SIG-M5 treated with dmso at 0.1 percent for 504 hours (cell line): Measurements from ENCODE around the gene SLMAP.
"Not testable (repeated sequence)": the region's sequence is repeated elsewhere in the genome, so short reads cannot be mapped to it uniquely, and the experiment has no call there.

Source experiments
- DNase-seq: peaks from one replicate; lab custom pipeline; 2025; ENCODE audit not compliant: unreplicated experiment; lab: John Stamatoyannopoulos, UW

The SLMAP gene

DNA sequence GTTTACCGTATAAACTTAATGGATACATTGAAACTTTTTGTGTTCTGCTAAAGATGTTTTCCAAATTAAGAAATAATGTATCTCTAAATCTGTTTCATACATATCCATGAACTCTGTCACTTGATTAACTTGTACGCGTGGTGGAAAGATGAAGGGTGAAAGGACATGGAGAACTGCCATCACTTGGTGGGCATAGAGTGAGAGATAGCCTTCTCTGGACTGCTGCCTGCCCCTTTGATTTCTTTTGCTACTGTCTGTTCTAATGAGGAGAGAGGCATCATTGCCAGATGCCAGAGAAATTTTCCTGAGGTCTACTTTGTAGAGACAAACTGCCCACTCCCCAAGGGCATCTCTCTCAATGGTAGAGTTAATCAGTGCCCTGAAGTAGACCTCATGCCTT, 120.5 kb downstream of the SLMAP start:
- DNase-seq, result no peak

DNA sequence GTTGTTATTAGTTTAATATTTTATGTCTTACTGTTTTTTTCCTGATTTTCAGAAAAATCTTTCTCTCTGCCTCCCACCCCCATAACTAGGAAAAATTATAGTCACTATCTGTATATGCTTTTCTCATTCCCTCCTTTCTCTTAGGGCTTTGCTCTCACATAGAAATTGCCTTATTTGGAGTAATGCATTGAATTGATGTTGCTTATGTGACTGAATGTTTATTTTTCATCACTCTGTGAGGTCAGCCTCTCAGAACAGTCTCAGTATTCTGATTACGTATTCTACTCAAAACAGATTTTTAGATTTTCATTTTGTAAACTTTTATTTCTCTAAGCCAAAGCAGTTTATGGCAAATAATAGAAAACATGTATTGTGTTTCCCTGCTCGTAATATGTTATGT, 121.0 kb downstream of the SLMAP start:
- no peak for DNase-seq

DNA sequence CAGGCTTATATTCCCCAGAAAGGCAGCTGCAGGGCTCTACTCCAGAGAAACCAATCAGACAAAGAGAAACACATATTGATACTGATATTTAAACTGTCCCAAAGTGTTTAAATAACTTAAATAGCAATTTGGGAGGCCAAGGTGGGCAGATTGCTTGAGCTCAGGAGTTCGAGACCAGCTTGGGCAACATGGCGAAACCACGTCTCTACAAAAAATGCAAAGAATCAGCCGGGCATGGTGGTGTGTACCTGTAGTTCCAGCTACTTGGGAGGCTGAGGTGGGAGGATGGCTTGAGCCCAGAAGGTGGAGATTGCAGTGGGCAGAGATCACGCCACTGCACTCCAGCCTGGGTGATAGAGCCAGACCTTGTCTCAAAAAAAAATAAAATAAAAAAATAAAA, 128.3 kb downstream of the SLMAP start:
- DNase-seq, result not testable (repeated sequence)

DNA sequence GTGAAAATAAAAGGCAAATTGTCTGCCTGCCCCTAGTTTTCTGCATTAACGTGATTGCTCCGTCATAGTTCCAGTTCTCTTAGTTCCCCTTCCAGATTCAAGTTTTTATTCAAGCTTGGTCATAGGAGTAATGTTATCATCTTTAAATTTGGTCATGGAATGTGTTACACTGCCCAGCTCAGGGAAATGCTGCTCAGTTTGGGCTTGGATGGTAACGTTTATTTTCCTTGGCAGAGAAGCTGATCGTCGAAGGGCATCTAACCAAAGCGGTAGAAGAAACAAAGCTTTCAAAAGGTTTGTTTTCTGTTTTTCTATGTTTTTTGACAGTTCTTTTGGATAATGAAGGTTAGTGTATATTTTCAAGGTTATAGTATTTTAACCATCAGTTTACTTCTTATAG, 133.7 kb downstream of the SLMAP start:
- no peak for DNase-seq

DNA sequence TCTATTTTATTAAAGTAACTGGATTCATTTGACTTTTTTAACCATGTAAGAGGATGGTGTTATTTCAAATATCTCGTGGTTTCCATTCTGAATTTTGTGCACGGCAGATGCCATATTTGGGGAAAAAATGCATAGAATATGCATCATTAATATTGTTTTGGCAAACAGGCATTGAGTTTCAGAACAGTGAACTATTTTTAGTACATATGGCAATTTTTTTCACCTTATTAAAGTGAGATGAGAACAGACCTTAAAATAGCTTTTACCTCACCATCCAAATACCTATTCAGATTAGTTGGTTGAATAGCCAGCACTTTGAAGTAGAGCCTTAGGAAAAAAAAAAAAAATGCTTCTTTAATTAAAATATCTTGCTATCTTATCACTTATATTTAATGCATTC, 134.8 kb downstream of the SLMAP start:
- no peak for DNase-seq

DNA sequence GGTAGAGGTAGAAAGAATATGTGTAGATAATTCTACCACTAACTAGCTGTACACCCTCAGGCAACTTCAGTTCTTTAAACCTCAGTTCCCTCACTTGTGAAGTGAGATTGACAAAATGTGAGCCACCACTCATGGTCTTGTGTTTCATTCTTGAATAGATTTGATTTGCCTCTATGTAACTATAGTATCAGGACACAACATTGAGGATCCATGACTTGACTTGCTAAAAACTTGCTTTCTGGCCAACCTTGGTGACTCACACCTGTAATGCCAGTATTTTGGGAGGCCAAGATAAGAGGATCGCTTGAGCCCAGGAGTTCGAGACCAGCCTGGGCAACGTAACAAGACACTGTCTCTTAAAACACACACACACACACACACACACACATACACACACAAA, 136.3 kb downstream of the SLMAP start:
- no peak for DNase-seq

DNA sequence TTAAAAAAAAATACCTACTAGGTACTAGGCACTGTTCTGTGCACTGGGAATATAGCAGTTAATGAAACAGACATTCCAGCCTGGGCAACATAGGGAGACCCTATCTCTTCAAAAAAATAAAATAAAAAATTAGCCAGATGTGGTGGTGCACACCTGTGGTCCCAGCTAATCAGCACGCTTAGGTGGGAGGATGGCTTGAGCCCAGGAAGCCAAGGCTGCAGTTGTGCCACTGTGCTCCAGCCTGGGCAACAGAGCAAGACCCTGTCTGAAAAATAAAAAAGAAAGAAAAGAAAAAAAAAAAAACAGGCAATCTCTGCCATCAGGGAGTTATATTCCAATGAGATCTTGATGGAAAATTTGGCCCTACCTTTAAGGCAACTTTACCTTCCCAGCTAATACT, 137.0 kb downstream of the SLMAP start:
- DNase-seq, result no peak

DNA sequence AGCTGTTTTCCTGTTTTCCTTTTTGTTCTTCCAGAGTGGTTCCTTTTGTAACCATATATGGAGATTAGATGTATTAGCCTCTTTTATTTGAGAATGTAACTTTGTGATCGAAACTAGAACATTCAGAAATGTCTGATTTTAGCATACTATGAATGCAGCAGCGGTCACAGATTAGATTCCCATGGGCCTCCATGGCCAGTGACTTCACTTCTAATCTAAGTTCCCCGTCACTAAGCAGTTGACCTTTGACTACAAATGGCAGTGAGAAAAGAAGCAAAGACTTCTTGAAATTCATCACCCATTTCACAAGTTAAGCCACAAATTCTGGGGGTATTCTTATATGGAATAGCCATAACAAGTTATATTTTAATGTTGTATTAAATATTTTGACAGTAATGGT, 137.6 kb downstream of the SLMAP start:
- no peak for DNase-seq

DNA sequence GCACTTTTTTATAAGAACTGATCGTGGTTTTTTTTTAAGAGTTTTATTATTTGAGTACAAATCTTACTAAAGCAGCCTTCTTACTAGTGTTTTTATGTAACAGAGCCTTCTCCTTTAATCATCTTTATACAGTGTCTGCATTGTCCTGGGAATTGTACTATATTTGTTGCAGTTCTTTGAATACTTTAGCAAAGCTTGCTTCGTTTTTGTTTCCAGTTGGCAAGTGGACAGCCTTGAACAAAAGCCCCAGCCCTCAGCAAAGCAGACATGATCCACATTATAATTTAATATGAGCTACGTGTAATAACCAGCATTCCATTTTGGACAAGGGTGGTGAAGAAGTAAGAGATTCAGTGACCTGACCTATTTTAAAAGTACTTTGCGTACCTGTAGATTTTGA, 139.9 kb downstream of the SLMAP start:
- no peak for DNase-seq

DNA sequence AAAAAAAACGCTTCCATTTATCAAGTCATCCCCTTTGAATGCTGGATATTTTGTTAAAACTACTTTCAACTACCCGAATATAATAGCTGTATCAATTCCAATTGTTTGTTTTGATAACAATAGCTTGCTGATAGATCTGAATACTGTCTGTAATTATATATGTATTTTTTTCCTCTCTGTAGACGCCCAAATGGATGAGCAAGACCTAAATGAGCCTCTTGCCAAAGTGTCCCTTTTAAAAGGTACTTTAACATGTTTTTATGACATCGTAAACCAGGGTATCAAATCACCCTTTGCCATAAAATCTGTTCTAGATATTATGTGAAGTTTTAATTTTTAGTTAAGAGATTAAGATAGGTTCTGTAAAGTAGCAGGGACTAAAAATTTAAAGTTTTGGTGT, 140.6 kb downstream of the SLMAP start:
- DNase-seq, result no peak

DNA sequence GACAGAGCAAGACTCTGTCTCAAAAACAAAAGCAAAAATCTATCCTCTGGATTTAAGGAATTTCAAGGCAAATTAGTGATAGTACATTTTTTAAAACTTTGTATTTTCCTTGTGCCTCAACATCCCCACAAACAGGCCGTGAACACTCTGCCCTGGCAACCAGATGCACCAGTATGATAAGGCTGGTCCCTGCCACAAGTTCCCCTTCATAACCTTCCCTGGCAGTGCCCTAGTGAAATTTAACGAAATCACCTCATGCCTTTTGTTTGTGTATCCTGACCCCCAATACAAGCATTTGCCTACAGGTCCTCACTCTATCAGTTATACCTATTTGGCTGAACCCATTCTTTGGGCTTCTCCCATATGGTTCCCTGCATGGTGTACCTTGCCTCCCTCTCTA, 144.7 kb downstream of the SLMAP start:
- no peak for DNase-seq

DNA sequence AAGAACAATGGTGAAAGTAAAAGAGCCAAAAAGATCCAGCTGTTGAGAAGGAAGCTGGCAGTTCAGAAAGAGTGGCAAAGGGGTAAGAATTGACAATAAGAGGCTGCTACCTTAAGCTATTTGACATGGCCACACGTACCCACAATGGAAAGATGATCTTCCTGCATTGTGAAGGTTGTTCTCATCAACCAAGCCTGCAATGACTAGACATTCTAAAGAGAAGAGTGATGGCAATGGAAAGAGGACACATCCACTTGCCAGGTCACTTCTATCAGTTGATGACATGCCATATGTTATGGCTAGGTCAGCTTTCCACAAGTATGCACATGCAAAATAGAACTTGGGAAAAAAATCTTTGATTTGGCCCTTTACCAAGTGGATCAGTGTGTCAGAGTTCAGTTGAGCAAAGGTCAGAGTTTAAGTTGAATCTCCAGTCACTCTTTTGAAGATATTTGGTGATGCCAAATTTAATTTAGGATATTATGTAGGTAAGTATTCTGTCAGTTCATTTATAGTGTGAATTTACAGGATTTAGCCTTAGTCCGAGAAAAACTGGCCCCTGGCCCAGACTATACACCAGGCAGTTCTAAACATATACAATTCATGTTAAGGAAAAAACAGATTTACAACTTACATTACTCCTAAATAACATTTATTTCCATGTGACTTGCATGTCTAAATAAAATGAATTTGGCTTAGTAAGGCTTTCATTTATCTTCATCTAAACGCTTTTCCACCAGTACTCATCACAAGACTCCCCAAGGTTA, 147.2 kb downstream of the SLMAP start:
- no peak for DNase-seq

DNA sequence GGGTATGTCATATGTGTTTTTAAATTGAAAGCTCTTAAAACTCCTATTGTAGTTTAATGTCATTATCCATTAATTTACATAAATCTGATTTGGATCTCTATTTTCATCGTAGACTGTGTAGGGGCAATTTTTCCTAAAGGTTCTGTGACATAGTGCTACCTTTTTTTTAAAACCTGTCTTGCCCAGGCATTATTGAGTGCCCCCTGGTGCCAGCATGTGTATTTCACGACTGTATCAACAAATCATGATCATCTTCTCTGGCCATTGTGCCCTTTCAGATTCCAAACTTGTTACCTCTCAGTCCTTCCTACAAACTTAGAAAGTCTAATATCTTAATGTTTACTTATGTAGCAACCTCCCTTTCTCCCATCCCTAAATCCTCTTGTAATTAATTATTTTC, 154.9 kb downstream of the SLMAP start:
- peak; percentile 3 for DNase-seq

DNA sequence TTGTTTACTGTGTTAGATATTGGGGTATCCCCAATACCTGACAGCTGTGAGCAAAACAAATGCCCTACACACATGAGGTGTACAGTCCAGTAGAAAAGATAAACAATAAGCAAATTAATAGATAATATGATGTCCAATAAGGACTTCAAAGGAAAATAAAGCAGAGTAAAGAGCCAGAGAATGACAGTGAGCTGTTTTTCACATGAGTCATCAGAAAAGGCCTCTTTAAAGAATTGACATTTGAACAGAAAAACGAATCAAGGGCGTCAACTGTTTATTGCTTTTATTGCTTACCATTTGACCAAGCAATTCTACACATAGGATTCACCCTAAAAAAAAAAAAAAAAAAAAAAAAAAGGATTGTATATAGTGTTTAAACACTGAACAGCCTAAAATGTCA, 155.5 kb downstream of the SLMAP start:
- no peak for DNase-seq

DNA sequence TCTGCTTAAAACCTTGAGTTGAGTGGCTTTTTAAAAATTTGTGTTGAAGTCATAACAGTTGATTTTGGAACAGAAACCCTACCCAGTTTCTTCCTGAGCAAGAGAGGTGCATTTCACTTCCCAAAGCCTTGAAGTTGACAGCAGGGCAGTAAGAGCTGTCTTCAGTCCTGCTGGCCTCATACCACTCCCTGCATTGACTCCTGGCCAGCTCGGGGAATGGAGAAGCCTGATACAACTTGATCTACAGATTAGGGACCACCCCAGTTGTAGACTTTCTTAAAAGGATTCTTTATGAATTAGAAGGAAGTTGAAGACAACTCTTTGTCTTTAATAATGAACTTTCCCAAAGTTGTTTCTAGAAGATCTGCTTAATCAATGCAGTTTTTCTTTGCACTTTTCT, 161.5 kb downstream of the SLMAP start:
- no peak for DNase-seq

DNA sequence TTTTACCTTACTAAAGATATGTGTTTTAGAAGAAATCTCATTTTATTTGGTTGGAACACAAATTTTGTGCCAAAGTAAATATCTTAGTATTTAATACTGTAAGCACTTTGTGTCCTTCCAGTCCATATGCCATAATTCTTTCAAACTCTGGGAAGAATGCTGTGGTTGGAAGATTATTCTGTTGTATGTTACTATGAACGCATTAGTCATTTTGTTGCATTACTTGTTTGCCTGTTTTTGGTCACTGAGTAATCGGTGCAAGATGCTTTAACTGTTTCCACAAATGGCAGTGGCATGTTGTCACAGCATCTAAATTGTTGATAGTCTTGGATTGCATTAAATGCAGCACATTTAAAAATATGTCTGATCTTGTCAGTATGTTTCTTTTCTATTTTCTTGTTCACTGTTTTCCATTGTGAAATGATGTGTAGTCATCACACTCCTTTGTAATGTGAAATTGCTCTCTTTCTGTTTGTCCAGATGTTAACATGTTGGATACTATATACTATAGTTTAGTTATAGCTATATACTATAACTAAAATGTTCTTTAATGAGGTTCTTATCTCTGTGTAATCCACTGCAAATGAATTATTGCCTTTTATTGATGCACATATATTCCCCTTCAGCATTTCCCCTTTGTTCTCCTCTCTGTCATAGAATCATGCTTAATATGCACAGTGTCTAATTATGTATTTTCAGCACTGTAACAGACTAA, 162.2 kb downstream of the SLMAP start:
- no peak for DNase-seq

DNA sequence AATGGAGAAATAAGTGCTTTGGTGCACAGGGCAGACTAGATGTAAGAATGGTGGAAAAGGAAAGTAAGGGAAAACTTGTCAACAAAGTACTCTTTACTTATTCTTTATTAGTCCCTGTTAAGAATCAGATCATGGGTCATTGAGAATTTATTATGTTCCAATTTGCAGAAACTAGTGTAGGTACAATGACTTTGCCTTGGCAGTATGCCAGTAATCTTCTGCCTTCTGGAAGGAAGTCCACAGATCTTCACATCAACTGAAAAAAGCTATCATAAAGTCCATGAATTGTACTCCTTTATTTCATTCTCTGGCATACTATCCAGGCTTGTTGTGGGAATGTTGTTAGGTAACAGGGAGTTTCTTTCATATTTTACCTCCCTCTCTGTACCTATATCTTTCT, 163.9 kb downstream of the SLMAP start:
- DNase-seq, result no peak

DNA sequence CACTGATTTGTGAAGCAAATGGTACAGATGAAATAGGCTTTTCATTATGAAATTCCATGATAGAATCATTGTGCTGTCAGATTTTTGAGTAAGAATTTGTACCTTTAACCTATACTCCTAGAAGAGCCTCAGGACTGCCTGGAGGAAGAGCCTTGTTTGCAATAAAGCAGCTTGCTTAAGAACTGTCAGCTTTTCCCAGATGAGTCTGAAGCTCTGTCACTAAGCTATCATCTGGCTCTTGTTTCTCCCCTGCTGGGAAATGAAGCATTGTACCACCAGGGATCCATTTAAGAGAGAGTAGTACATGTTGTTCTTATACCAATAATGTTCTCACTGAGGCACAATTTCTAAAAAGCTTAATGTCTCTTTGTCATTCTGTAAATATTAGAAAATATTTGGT, 167.0 kb downstream of the SLMAP start:
- no peak for DNase-seq

DNA sequence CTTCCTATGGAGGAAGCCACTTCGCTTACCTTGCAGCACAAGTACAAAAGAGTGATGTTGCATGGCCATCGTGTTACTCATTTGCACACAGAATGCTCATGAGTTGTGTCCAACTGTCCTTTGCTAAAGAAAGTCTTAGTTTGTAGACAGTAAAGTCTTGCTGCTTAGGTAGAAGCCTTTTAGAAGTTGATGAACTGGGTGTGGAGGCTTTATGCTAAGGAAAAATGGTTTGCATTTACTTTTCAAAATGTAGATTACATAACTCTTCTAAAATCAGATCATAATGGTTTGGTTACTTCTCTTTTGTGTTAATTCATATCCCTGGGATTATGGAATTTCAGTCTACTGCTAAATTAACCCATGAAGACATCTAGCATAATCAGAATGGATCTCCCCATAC, 167.6 kb downstream of the SLMAP start:
- DNase-seq, result no peak

DNA sequence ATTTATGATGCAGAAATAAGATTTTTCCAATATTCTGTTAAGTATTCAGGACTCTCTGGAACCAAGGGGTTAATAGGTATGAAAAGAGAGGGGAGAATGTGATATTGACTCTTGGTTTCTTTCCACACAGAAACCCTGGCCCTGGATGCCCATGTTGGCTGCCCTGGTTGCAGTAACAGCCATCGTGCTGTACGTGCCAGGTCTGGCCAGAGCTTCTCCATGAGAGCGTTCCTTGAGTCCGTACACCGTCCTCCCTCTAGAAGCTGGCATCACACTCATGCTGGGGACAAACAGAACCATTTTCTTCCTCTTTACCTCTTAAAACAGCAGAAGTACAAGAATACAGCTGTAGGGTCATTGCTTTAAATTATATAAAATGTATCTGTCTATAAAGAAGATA, 171.1 kb downstream of the SLMAP start:
- DNase-seq, result no peak

DNA sequence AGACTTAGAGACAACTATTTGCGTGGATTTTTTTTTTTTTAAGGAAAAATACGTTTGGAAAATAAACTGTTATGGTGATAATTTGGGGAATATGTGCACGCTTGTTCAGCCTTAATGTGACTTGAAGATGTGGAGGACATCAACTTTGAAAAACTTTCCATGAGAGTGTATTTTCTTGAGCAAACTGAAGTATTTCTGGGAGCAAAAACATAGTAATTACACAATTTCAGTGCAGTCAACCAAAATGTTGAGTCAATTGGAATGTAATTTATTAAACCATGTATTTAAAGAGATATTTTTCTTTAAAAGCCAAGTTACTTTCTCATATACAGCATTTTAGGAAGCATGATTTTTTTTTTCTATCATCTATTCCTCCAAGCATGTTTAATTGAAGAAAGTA, 171.8 kb downstream of the SLMAP start:
- no peak for DNase-seq

DNA sequence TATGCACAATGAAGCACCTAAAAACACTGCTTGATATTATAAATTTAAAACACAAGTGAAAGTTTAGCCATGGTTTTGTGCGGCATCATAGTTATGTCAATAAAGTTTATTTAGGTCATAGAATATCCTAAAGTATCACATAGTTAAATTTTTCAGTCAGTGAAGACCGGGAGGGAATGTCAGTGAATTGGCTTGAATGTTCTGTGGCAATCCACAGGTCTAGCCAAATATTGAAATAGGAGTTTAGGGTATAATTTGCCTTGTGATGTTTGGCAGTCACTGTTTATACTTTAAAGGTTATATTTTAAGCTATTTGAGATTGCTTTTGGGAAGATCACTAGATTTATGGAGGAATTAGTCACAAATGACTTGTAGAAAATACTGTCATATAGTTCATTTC, 172.4 kb downstream of the SLMAP start:
- no peak for DNase-seq

DNA sequence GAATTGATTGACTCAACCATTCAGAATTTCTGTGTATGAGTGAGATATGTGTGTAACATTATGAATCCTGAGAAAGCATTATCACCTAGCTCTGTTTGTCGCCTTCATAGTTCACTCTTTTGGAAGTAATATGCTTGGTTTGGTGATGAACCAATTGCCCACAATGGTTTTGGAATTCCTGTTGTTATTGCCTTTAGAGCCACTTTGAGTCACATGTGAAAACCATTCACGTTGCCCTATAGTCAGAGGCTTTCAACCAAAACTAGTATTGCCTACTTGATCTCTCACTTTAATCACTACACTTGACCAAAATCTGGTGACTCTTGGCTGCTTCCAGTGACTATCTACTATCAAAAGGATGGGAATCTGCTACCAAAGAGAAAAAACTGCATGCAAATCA, 173.9 kb downstream of the SLMAP start:
- DNase-seq, result no peak
